Endodermal cell (in vitro differentiated cells): Measurements from ENCODE around the gene KCNK7. TPM values are rescaled to one million over a fixed set of nuclear protein-coding genes. Genes with fewer than 3 reads are reported as not detected.

Source experiments
- DNase-seq: peaks from one replicate; pipeline ENCODE4 v3.0.0-alpha.2; 2017
- H3K27ac ChIP-seq: 2 replicates; pipeline ENCODE4 v1.5.1; 2013; ENCODE audit warnings: mild to moderate bottlenecking, low read depth, low read length, moderate library complexity
- H3K27me3 ChIP-seq: 2 replicates; pipeline ENCODE4 v1.6.1; 2013; ENCODE audit warnings: mild to moderate bottlenecking, low read length, moderate library complexity; ENCODE audit not compliant: insufficient read depth, control insufficient read depth, poor library complexity, severe bottlenecking
- H3K36me3 ChIP-seq: 2 replicates; pipeline ENCODE4 v1.7.0; 2013; ENCODE audit warnings: mild to moderate bottlenecking, low read length, moderate library complexity; ENCODE audit not compliant: control insufficient read depth, insufficient read depth
- H3K4me1 ChIP-seq: one replicate; pipeline ENCODE4 v1.7.0; 2013; ENCODE audit warnings: low read length; ENCODE audit not compliant: control insufficient read depth, insufficient read depth
- H3K4me3 ChIP-seq: 2 replicates; pipeline ENCODE4 v1.5.1; 2013; ENCODE audit warnings: mild to moderate bottlenecking, low read length, moderate library complexity
- H3K9ac ChIP-seq: 2 replicates; pipeline ENCODE4 v1.6.1; 2013; ENCODE audit warnings: mild to moderate bottlenecking, low read length, moderate library complexity; ENCODE audit not compliant: poor library complexity, severe bottlenecking; ENCODE audit errors: extremely low read depth
- H3K9me3 ChIP-seq: 2 replicates; pipeline ENCODE4 v1.6.1; 2013; ENCODE audit warnings: mild to moderate bottlenecking, low read length, moderate library complexity; ENCODE audit not compliant: control insufficient read depth
- H3K27ac Mint-ChIP-seq: 2 replicates; pipeline ENCODE4 v1.8.0; 2020; ENCODE audit warnings: mixed read lengths
- H3K27me3 Mint-ChIP-seq: 2 replicates; pipeline ENCODE4 v1.8.0; 2021; ENCODE audit warnings: mild to moderate bottlenecking, mixed read lengths; ENCODE audit not compliant: insufficient read depth
- H3K36me3 Mint-ChIP-seq: 2 replicates; pipeline ENCODE4 v1.8.0; 2020; ENCODE audit warnings: low read depth, mixed read lengths
- H3K4me1 Mint-ChIP-seq: 2 replicates; pipeline ENCODE4 v1.8.0; 2020; ENCODE audit warnings: mixed read lengths
- H3K4me3 Mint-ChIP-seq: 2 replicates; pipeline ENCODE4 v1.8.0; 2020; ENCODE audit warnings: mild to moderate bottlenecking, moderate library complexity, mixed read lengths
- H3K9me3 Mint-ChIP-seq: 2 replicates; pipeline ENCODE4 v1.8.0; 2020; ENCODE audit warnings: mild to moderate bottlenecking, mixed read lengths
- CTCF ChIP-seq: fragments of 200-600 bp; sonication (generic); conservative IDR thresholded peaks from 2 replicates; pipeline ENCODE4 v1.5.0; 2021; ENCODE audit warnings: antibody characterized with exemption, mild to moderate bottlenecking
- WGBS, 2 experiments: methylation state at CpG; one replicate each; pipeline versions ENCODE4 v1.1.5 to v1.1.7; 2013; ENCODE audit warnings: missing lambda C conversion rate in 2 of 2, mixed read lengths in 1 of 2; ENCODE audit not compliant: insufficient coverage in 1 of 2, insufficient read length in 1 of 2; 5-methylcytosine and 5-hydroxymethylcytosine counted together
- total RNA-seq, 2 donors: library from RNA; stranded (reverse); fragmentation: NEBNext Ultra II Directional in 1 of 2; extraction: Animal tissue kit (Norgen Biotek cat#: 25700) in 1 of 2; gene quantifications; 2 replicates in 1 of 2; 3 replicates in 1 of 2; pipeline ENCODE4 v1.2.1, GENCODE V29; 2021

The KCNK7 gene
- total RNA-seq, 2 donors from 2014 or later = 1.2 TPM; not detected in 1

GRCh38 chr11:65596520-65596919 lies 920 bp upstream of the KCNK7 start:
- no peaks in the 10 kb centered on the region for H3K4me1 ChIP-seq
- H3K9me3 Mint-ChIP-seq = no peaks in the 10 kb centered on the region
- H3K27ac Mint-ChIP-seq = no peak overlapping the region
- no peak overlapping the region for H3K9ac ChIP-seq
- H3K4me3 ChIP-seq = no peak overlapping the region
- peaks cover 13% of the 10 kb centered on the region for H3K36me3 ChIP-seq
- peaks cover 30% of the 10 kb centered on the region for H3K27me3 Mint-ChIP-seq
- peaks cover 12% of the 10 kb centered on the region for H3K36me3 Mint-ChIP-seq
- no peaks in the 10 kb centered on the region for H3K4me1 Mint-ChIP-seq
- DNase-seq = no peak
- H3K4me3 Mint-ChIP-seq = no peak overlapping the region
- no peak overlapping the region for H3K27ac ChIP-seq
- TF ChIP-seq CTCF = no peak
- peaks cover 16% of the 10 kb centered on the region for H3K27me3 ChIP-seq
- WGBS, 2 experiments = 79 to 87% methylated on average over 2 to 6 of the region's 6 CpGs
- no peaks in the 10 kb centered on the region for H3K9me3 ChIP-seq

GRCh38 chr11:65595131-65595530 lies 469 bp downstream of the KCNK7 start:
- Histone ChIP-seq H3K27ac (no peak overlapping the region), H3K36me3 (peaks cover 13% of the 10 kb centered on the region), H3K4me1 (no peaks in the 10 kb centered on the region), H3K27me3 (peaks cover 30% of the 10 kb centered on the region), H3K9me3 (no peaks in the 10 kb centered on the region), H3K9ac (no peak overlapping the region), H3K4me3 (no peak overlapping the region)
- H3K36me3 Mint-ChIP-seq = peaks cover 12% of the 10 kb centered on the region
- H3K4me3 Mint-ChIP-seq = no peak overlapping the region
- WGBS, 2 experiments = 93 to 96% methylated on average over 3 of the region's 3 CpGs
- H3K9me3 Mint-ChIP-seq = no peaks in the 10 kb centered on the region
- H3K27ac Mint-ChIP-seq = no peak overlapping the region
- no peak for DNase-seq
- TF ChIP-seq CTCF = no peak
- H3K27me3 Mint-ChIP-seq = peaks cover 44% of the 10 kb centered on the region
- H3K4me1 Mint-ChIP-seq = peaks cover 2% of the 10 kb centered on the region

- Mint-ChIP-seq H3K4me1 (peaks cover 2% of the 10 kb centered on the region), H3K27ac (no peak overlapping the region), H3K4me3 (no peak overlapping the region), H3K9me3 (no peaks in the 10 kb centered on the region), H3K27me3 (peaks cover 55% of the 10 kb centered on the region), H3K36me3 (peaks cover 8% of the 10 kb centered on the region)
- H3K9me3 ChIP-seq = no peaks in the 10 kb centered on the region
- H3K27me3 ChIP-seq = peaks cover 33% of the 10 kb centered on the region
- H3K9ac ChIP-seq = no peak overlapping the region
- H3K36me3 ChIP-seq = peaks cover 13% of the 10 kb centered on the region
- peak; percentile 86 for DNase-seq
- TF ChIP-seq CTCF = peak; percentile 90
- H3K4me3 ChIP-seq = no peak overlapping the region
- 88 to 92% methylated on average over 15 to 26 of the region's 26 CpGs for whole genome bisulfite sequencing, 2 experiments
- no peaks in the 10 kb centered on the region for H3K4me1 ChIP-seq
- H3K27ac ChIP-seq = no peak overlapping the region
These were observed 1.8 kb downstream of the KCNK7 start for GRCh38 chr11:65593518-65594414.
